SK-N-SH treated with all-trans-retinoic acid at 6 μM for 48 hours (cell line): ENCODE measurements around the gene GRIK4.

Experiments used
- ATAC-seq: fragments of 200-7000 bp; cut with Tn5 transposase; 3 replicates; pipeline ENCODE4 v1.9.1; 2020; ENCODE audit warnings: mild to moderate bottlenecking, moderate library complexity
- ARNTL ChIP-seq: fragments of 450-650 bp; formaldehyde crosslinking; IDR thresholded peaks from 2 replicates; pipeline ENCODE4 v1.5.0; 2020; ENCODE audit warnings: low read depth, mild to moderate bottlenecking, moderate library complexity, borderline replicate concordance
- CSDC2 ChIP-seq: fragments of 250-450 bp; sonication (Bioruptor Pico); IDR thresholded peaks from 2 replicates; pipeline ENCODE4 v1.5.0; 2020; ENCODE audit warnings: mild to moderate bottlenecking, moderate library complexity
- CSRNP3 ChIP-seq: fragments of 250-450 bp; sonication (Bioruptor Pico); IDR thresholded peaks from 2 replicates; pipeline ENCODE4 v1.5.1; 2021; ENCODE audit warnings: mild to moderate bottlenecking, moderate library complexity
- GLIS3 ChIP-seq: fragments of 250-450 bp; sonication (Bioruptor Pico); IDR thresholded peaks from 2 replicates; pipeline ENCODE4 v1.5.0; 2020; ENCODE audit warnings: mild to moderate bottlenecking, moderate library complexity
- ISL1 ChIP-seq: fragments of 250-450 bp; sonication (Bioruptor Pico); IDR thresholded peaks from 2 replicates; pipeline ENCODE4 v2.1.2; 2022; ENCODE audit warnings: mild to moderate bottlenecking, moderate library complexity
- PATZ1 ChIP-seq: fragments of 250-450 bp; sonication (Bioruptor Pico); IDR thresholded peaks from 2 replicates; pipeline ENCODE4 v1.8.0; 2020; ENCODE audit warnings: mild to moderate bottlenecking, moderate library complexity, borderline replicate concordance
- POU6F1 ChIP-seq: fragments of 250-450 bp; sonication (Bioruptor Pico); IDR thresholded peaks from 2 replicates; pipeline ENCODE4 v1.8.0; 2021; ENCODE audit warnings: low read depth, mild to moderate bottlenecking, moderate library complexity, borderline replicate concordance
- RARB ChIP-seq: fragments of 250-450 bp; sonication (Bioruptor Pico); IDR thresholded peaks from 2 replicates; pipeline ENCODE4 v1.8.0; 2021; ENCODE audit warnings: mild to moderate bottlenecking, moderate library complexity
- SNAI2 ChIP-seq: fragments of 250-450 bp; sonication (Bioruptor Pico); IDR thresholded peaks from 2 replicates; pipeline ENCODE4 v1.5.0; 2020; ENCODE audit warnings: mild to moderate bottlenecking, moderate library complexity
- TOX ChIP-seq: fragments of 250-450 bp; sonication (Bioruptor Pico); IDR thresholded peaks from 2 replicates; pipeline ENCODE4 v1.8.0; 2021; ENCODE audit warnings: mild to moderate bottlenecking, moderate library complexity, borderline replicate concordance
- ZC3H10 ChIP-seq: fragments of 250-450 bp; sonication (Bioruptor Pico); IDR thresholded peaks from 2 replicates; pipeline ENCODE4 v1.5.1; 2021; ENCODE audit warnings: mild to moderate bottlenecking, moderate library complexity
- ZFP3 ChIP-seq: fragments of 250-450 bp; sonication (Bioruptor Pico); IDR thresholded peaks from 2 replicates; pipeline ENCODE4 v1.5.0; 2020; ENCODE audit warnings: mild to moderate bottlenecking, moderate library complexity
- ZFP30 ChIP-seq: fragments of 450-650 bp; formaldehyde crosslinking; IDR thresholded peaks from 2 replicates; pipeline ENCODE4 v1.5.0; 2022; ENCODE audit warnings: mild to moderate bottlenecking, moderate library complexity
- ZNF565 ChIP-seq: fragments of 450-650 bp; formaldehyde crosslinking; conservative IDR thresholded peaks from 2 replicates; pipeline ENCODE4 v1.5.0; 2020; ENCODE audit warnings: low read depth, mild to moderate bottlenecking, moderate library complexity
- ZNF70 ChIP-seq: fragments of 450-650 bp; formaldehyde crosslinking; IDR thresholded peaks from 2 replicates; pipeline ENCODE4 v1.5.0; 2020; ENCODE audit warnings: mild to moderate bottlenecking, moderate library complexity
- ZNF8 ChIP-seq: fragments of 450-650 bp; formaldehyde crosslinking; IDR thresholded peaks from 2 replicates; pipeline ENCODE4 v1.5.0; 2020; ENCODE audit warnings: mild to moderate bottlenecking, moderate library complexity
- TF ChIP-seq, protein P1 (sequence below): fragments of 250-450 bp; sonication (Bioruptor Pico); IDR thresholded peaks from 2 replicates; pipeline ENCODE4 v1.5.1; 2020; ENCODE audit warnings: low read depth, mild to moderate bottlenecking, moderate library complexity

The GRIK4 gene

GRCh38 chr11:120884154-120885020 lies 372.8 kb downstream of the GRIK4 start (continued):
- TF ChIP-seq POU6F1 (no peak), GLIS3 (no peak), ZC3H10 (CRISPR knock-in tag) (no peak)
- TF ChIP-seq, all 23 proteins: peak for 0

- no peak for ATAC-seq
- no peak for TF ChIP-seq ZC3H10 (CRISPR knock-in tag)
- no peak for TF ChIP-seq ZNF8
- TF ChIP-seq PATZ1 (CRISPR knock-in tag): no peak
- TF ChIP-seq, protein P1, sequence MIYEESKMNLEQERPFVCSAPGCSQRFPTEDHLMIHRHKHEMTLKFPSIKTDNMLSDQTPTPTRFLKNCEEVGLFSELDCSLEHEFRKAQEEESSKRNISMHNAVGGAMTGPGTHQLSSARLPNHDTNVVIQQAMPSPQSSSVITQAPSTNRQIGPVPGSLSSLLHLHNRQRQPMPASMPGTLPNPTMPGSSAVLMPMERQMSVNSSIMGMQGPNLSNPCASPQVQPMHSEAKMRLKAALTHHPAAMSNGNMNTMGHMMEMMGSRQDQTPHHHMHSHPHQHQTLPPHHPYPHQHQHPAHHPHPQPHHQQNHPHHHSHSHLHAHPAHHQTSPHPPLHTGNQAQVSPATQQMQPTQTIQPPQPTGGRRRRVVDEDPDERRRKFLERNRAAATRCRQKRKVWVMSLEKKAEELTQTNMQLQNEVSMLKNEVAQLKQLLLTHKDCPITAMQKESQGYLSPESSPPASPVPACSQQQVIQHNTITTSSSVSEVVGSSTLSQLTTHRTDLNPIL: no peak
- no peak for TF ChIP-seq ARNTL (CRISPR knock-in tag)
- no peak for TF ChIP-seq ZNF70 (CRISPR knock-in tag)
- no peak for TF ChIP-seq ISL1 (CRISPR knock-in tag)
- TF ChIP-seq ZFP30 (CRISPR knock-in tag): no peak
- no peak for TF ChIP-seq TOX (CRISPR knock-in tag)
- no peak for TF ChIP-seq RARB (CRISPR knock-in tag)
- TF ChIP-seq CSRNP3 (CRISPR knock-in tag): no peak
- TF ChIP-seq POU6F1: no peak
- TF ChIP-seq ZNF565: no peak
- TF ChIP-seq SNAI2 (CRISPR knock-in tag): no peak
Observed at GRCh38 chr11:120890609-120891320, 379.2 kb downstream of the GRIK4 start.

GRCh38 chr11:120893440-120894201 lies 382.1 kb downstream of the GRIK4 start:
- ATAC-seq: no peak
- TF ChIP-seq CSDC2 (CRISPR knock-in tag) (no peak), ARNTL (CRISPR knock-in tag) (no peak), ZNF565 (no peak), GLIS3 (no peak), RARB (CRISPR knock-in tag) (no peak), ISL1 (CRISPR knock-in tag) (no peak), ZNF70 (CRISPR knock-in tag) (no peak), CSRNP3 (CRISPR knock-in tag) (no peak), ZFP3 (no peak), POU6F1 (no peak)
